Bronchial epithelial cell (primary cell): ENCODE data around the gene ADAMTS4. TPM values are rescaled to one million over a fixed set of nuclear protein-coding genes. Genes with fewer than 3 reads are reported as not detected.

Source experiments
- DNase-seq: peaks from one replicate; pipeline ENCODE4 v3.0.0-alpha.2; 2010; ENCODE audit warnings: low read depth
- FAIRE-seq: peaks from 2 replicates; lab custom pipeline; 2011; peaks lifted over from hg19 to GRCh38; lab: Jason Lieb, UNC
- H3K27me3 ChIP-seq: 2 replicates; pipeline ENCODE4 v1.5.1; 2011; ENCODE audit warnings: low read length; ENCODE audit not compliant: control insufficient read depth, insufficient read depth
- H3K36me3 ChIP-seq: 2 replicates; pipeline ENCODE4 v1.5.1; 2011; ENCODE audit warnings: low read length; ENCODE audit not compliant: control insufficient read depth, insufficient read depth
- H3K4me3 ChIP-seq: 2 replicates; pipeline ENCODE4 v1.5.1; 2011; ENCODE audit warnings: mild to moderate bottlenecking, low read depth, low read length, control low read depth
- total RNA-seq: library from RNA; depleted of rRNA; stranded (reverse); fragments of >200 nt; gene quantifications from 2 replicates; pipeline ENCODE4 v1.2.1, GENCODE V29; 2014
- TF ChIP-seq, protein P1 (sequence below): IDR thresholded peaks from 2 replicates; pipeline ENCODE4 v1.5.1; 2011; ENCODE audit warnings: mild to moderate bottlenecking, moderate library complexity, low read length, control low read depth, inconsistent platforms; ENCODE audit not compliant: insufficient read depth, severe bottlenecking

ADAMTS4 gene
- total RNA-seq, 1 donor from 2014 or later = under 0.01 TPM

DNA sequence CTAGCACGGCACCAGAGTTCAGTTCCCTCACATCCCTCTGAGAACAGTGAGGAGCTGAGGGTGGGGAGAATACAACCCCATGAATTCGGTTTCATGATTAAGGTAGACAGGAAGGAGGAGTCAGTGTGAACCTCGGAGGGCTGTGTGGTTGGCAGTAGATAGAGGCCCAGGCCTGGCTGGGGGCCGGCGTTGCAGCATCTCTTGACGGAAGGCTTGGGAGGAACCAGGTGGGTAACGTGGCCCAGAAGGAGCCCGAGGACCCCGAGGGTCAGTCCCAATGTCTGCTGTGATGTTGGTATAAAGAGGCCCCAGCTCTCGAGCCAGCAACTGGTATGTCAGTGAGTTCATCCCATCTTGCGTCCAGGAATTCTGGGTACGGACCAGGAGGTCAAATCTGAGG, 27.2 kb downstream of the ADAMTS4 start:
- Histone ChIP-seq H3K4me3 (no peak overlapping the region), H3K27me3 (no peaks in the 10 kb centered on the region), H3K36me3 (peaks cover 21% of the 10 kb centered on the region)
- no peak for FAIRE-seq
- TF ChIP-seq, protein P1, sequence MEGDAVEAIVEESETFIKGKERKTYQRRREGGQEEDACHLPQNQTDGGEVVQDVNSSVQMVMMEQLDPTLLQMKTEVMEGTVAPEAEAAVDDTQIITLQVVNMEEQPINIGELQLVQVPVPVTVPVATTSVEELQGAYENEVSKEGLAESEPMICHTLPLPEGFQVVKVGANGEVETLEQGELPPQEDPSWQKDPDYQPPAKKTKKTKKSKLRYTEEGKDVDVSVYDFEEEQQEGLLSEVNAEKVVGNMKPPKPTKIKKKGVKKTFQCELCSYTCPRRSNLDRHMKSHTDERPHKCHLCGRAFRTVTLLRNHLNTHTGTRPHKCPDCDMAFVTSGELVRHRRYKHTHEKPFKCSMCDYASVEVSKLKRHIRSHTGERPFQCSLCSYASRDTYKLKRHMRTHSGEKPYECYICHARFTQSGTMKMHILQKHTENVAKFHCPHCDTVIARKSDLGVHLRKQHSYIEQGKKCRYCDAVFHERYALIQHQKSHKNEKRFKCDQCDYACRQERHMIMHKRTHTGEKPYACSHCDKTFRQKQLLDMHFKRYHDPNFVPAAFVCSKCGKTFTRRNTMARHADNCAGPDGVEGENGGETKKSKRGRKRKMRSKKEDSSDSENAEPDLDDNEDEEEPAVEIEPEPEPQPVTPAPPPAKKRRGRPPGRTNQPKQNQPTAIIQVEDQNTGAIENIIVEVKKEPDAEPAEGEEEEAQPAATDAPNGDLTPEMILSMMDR = no peak
- DNase-seq = no peak

DNA sequence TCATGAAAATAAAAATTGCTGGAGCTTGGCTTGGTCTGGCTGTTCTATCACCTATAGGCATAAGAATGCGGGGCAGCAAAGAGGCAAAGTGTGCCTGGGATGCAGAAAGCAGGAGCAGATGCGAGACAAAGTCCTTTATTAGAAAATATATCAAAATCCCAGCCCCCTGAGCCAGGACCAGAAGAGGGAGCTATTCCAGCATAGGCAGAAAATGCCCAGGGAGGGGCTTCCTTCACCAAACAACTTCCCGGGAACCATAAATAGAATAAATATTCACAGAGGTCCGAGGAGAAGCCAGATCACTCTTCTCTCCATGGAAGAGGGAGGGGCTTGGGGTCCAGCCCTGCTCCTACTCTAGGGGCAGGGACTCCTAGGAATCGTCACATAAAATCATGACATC, 27.7 kb downstream of the ADAMTS4 start:
- Histone ChIP-seq H3K36me3 (peaks cover 21% of the 10 kb centered on the region), H3K27me3 (no peaks in the 10 kb centered on the region), H3K4me3 (no peak overlapping the region)
- FAIRE-seq = no peak
- no peak for DNase-seq
- TF ChIP-seq, protein P1 = peak; percentile 1

DNA sequence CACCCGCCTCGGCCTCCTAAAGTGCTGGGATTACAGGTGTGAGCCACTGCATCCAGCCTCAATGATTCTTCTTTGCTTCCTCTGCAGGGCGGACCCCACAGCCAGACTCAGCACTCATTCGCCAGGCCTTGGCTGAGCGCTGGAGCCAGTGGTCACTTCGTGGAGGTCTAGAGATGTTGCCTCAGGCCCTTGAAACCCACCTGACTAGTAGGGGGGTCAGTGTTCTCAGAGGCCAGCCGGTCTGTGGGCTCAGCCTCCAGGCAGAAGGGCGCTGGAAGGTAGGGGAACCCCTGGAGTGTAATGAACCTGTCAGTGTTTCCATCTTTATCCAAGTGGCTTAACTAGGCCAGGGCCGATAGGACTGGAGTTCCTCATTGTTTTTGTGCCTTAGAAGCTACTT, 29.9 kb downstream of the ADAMTS4 start:
- H3K27me3 ChIP-seq = no peaks in the 10 kb centered on the region
- no peak for DNase-seq

DNA sequence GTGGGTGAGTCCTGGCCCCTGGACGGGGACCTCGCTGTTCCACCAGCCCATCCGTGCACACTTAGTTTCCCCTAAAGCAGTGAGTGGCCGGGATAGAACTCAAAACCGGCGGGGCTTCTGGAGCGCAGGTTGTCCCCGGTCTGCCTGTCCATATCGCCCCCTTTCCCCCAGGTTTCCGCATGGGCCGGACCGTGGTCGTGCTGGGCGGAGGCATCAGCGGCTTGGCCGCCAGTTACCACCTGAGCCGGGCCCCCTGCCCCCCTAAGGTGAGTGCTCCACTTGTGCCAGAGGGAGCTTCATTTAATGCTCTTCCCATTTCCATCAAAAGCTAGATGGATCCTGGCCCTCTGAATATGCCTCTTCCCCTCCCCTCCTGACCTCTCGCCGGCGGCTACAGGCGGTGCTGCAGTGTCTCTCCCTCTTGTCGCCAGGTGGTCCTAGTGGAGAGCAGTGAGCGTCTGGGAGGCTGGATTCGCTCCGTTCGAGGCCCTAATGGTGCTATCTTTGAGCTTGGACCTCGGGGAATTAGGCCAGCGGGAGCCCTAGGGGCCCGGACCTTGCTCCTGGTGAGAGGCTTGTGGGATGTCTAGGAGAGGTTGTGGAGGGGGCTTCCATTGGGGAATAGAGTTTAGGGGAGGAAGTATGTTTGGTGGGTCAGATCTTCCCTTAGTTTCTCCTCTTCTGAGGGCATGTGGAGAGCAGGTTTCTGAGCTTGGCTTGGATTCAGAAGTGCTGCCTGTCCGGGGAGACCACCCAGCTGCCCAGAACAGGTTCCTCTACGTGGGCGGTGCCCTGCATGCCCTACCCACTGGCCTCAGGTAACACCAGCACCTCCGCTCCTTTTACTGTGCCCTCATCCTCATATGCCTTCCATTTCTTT, 31.9 kb downstream of the ADAMTS4 start:
- FAIRE-seq (no peak), DNase-seq (no peak)
- peaks cover 15% of the 10 kb centered on the region for H3K36me3 ChIP-seq
- H3K4me3 ChIP-seq = peak overlapping the region; percentile 60
- H3K27me3 ChIP-seq = no peaks in the 10 kb centered on the region
- TF ChIP-seq, protein P1 = no peak

More for the DNA sequence above, 29.9 kb downstream of the ADAMTS4 start:
- TF ChIP-seq, protein P1 = no peak
- FAIRE-seq = no peak
- peaks cover 18% of the 10 kb centered on the region for H3K36me3 ChIP-seq
- no peak overlapping the region for H3K4me3 ChIP-seq

DNA sequence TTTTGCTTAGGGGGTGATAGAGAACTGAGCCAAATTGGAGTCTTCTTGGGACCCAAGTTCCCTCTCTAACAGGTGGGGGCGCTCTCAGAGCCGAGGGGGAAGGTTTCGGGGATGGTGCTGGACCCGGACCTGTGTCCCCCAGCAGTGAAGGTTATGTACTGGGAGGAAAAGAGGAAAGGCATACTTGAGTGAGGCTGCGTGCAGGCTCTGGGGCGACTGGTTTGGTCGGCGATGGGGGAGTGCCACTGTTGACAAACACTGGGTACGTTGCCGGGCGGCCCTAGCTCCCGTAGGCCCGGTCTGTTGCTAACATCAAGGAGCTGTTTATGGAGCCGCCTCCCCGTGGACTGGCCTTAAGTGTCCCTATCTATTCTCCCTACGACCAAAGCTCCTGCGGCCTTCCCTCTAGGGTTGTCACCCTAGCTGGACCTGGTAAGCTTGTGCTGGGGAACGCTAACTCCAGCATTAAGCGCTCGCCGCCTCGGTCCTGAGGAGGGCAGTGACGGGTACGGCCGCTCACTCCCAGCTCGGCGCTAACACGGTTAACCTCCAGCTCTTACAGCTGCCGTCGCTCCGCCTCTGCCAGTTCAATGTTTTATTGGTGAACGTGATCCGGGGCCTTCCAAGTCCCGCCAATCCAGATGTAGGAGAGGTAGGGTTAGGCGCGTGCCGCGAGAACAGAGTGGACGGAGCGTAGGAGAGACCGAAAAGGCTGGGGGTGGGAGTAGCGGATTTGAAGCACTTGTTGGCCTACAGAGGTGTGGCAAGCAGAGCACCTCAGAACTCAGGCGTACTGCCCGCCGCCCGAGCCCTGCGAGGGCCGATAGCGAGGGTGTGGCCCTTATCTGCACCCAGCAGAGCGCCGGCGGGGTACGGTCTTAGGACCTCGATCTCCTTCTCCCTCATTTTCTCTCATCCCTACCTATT, 32.8 kb downstream of the ADAMTS4 start, which contains the start of gene PPOX:
Gene PPOX, plus strand, starts transcription at position 685 of the 927 bp plus-strand sequence. CDS start 422 bp downstream, outside the sequence.
- peaks cover 14% of the 10 kb centered on the region for H3K36me3 ChIP-seq
- no peaks in the 10 kb centered on the region for H3K27me3 ChIP-seq
- FAIRE-seq (peak; percentile 81), DNase-seq (peak; percentile 98)
- TF ChIP-seq, protein P1 = peak; percentile 46
- H3K4me3 ChIP-seq = peak within 1 kb of the TSS; percentile 60
